ENCODE measurements around the gene FAM236A.
"Not testable (repeated sequence)": the region's sequence is repeated elsewhere in the genome, so short reads cannot be mapped to it uniquely, and the experiment has no call there.

DNA sequence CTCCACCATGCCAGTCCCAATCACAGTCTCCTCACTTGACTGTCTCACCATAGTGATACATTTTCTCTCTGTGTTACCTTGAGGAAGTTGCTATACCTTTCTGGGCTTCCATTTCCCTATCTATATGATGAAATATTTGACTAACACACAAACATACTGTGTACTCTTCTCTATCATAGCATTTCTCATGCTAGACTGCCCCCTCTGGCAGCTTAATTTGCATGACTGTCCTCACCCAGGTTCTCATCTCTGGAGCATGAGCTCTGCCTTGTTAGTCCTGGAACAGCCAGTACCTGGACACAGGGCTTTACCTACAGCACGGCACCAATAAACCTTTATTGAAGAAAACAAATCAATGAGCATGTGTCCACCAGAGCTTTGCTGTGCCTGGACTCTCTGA, 5.7 kb upstream of the FAM236A start:
- not testable (repeated sequence) for TF ChIP-seq POLR2A (IDR thresholded peaks at IDR 0.05; ENCODE audit: low read depth, low read length); POLR2AphosphoS5 (IDR thresholded peaks at IDR 0.05; ENCODE audit: low read depth, low read length); TAF1 (IDR thresholded peaks at IDR 0.05; ENCODE audit: borderline replicate concordance, low read depth, low read length)
